ENCODE results near the gene ZFP62. TPM values are rescaled to one million over a fixed set of nuclear protein-coding genes. Genes with fewer than 3 reads are reported as not detected.
A peak's percentile ranks its signal among the peaks of the same experiment; 100 is the strongest.
"Not testable (repeated sequence)": the region's sequence is repeated elsewhere in the genome, so short reads cannot be mapped to it uniquely, and the experiment has no call there.

ZFP62 gene
- total RNA-seq, 1 experiment from 2014 or later, result 34.4 TPM

DNA sequence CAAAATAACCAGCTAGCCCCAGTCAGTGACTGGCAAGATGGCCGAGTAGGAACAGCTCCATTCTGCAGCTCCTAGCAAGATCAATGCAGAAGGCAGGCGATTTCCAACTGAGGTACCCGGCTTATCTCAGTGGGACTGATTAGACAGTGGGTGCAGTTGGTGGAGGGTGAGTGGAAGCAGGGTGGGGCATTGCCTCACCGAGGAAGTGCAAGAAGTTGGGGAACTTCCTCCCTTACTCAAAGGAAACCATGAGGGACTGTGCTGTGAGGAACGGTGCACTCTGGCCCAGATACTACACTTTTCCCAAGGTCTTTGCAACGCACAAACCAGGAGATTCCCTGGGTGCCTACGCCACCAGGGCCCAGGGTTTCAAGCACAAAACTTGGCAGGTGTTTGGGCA is 28.3 kb upstream of the ZFP62 start:
- Mint-ChIP-seq H3K4me3 (ENCODE audit: unreplicated experiment) (no peak overlapping the region), H3K9me3 (ENCODE audit: unreplicated experiment) (peaks cover 30% of the 10 kb centered on the region), H3K36me3 (ENCODE audit: insufficient read depth, unreplicated experiment) (no peaks in the 10 kb centered on the region), H3K27me3 (ENCODE audit: insufficient read depth, unreplicated experiment) (no peaks in the 10 kb centered on the region), H3K4me1 (ENCODE audit: low read depth, unreplicated experiment) (peaks cover 11% of the 10 kb centered on the region), H3K27ac (ENCODE audit: unreplicated experiment) (no peak overlapping the region)
- TF ChIP-seq, protein P1, sequence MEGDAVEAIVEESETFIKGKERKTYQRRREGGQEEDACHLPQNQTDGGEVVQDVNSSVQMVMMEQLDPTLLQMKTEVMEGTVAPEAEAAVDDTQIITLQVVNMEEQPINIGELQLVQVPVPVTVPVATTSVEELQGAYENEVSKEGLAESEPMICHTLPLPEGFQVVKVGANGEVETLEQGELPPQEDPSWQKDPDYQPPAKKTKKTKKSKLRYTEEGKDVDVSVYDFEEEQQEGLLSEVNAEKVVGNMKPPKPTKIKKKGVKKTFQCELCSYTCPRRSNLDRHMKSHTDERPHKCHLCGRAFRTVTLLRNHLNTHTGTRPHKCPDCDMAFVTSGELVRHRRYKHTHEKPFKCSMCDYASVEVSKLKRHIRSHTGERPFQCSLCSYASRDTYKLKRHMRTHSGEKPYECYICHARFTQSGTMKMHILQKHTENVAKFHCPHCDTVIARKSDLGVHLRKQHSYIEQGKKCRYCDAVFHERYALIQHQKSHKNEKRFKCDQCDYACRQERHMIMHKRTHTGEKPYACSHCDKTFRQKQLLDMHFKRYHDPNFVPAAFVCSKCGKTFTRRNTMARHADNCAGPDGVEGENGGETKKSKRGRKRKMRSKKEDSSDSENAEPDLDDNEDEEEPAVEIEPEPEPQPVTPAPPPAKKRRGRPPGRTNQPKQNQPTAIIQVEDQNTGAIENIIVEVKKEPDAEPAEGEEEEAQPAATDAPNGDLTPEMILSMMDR (IDR thresholded peaks at IDR 0.05; ENCODE audit: insufficient read depth in 1 of 2, low read depth in 1 of 2, low read length in 1 of 2, severe bottlenecking in 1 of 2, unreplicated experiment in 1 of 2), result no peak
- ChIA-PET POLR2A (no interaction called here), CTCF (no interaction called here)
- intact Hi-C loops (cut with micrococcal nuclease; ENCODE audit: unreplicated experiment), result no loop called here
- Histone ChIP-seq H3K4me3 (ENCODE audit: low read depth, low read length) (no peak overlapping the region), H3K4me1 (peaks cover 16% of the 10 kb centered on the region), H3K9me3 (no peaks in the 10 kb centered on the region; the same call in none of the 2 replicates), H3K36me3 (ENCODE audit: control insufficient read depth, insufficient read depth, low read length) (no peaks in the 10 kb centered on the region), H3K27me3 (replicated peaks; ENCODE audit: control insufficient read depth, insufficient read depth, low read length) (no peaks in the 10 kb centered on the region)
- no peak for DNase-seq
- no TSS peak for BruUV-seq (replicated peaks)

DNA sequence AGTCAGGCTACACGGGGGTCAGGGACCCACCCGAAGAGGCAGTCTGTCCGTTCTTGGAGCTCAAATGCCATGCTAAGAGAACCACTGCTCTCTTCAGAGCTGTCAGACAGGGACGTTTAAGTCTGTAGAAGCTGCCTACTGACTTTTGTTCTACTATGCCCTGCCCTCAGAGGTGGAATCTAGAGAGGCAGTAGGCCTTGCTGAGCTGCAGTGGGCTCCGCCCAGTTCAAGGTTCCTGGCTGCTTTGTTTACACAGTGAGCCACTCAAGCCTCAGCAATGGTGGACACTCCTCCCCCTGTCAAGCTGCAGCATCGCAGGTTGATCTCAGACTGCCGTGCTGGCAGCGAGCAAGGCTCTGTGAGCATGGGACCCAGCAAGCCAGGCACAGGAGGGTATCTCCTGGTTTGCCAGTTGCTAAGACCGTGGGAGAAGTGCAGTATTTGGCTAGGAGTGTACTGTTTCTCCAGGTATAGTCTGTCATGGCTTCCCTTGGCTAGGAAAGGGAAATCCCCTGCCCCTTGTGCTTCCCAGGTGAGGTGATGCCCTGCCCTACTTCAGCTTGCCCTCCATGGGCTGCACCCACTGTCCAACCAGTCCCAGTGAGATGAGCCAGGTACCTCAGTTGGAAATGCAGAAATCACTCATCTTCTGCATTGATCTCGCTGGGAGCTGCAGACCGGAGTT is 24.9 kb upstream of the ZFP62 start:
- BruUV-seq (replicated peaks); POLR2A ChIA-PET; H3K36me3 ChIP-seq (ENCODE audit: control insufficient read depth, insufficient read depth, low read length); H3K27me3 ChIP-seq (replicated peaks; ENCODE audit: control insufficient read depth, insufficient read depth, low read length); H3K36me3 Mint-ChIP-seq (ENCODE audit: insufficient read depth, unreplicated experiment); H3K9me3 ChIP-seq; H3K27me3 Mint-ChIP-seq (ENCODE audit: insufficient read depth, unreplicated experiment): not testable (repeated sequence)
- peak; percentile 84 to 92 for DNase-seq
- Mint-ChIP-seq H3K27ac (ENCODE audit: unreplicated experiment) (peak overlapping the region; percentile 73), H3K4me3 (ENCODE audit: unreplicated experiment) (peak overlapping the region; percentile 59), H3K9me3 (ENCODE audit: unreplicated experiment) (peaks cover 39% of the 10 kb centered on the region), H3K4me1 (ENCODE audit: low read depth, unreplicated experiment) (peaks cover 11% of the 10 kb centered on the region)
- CTCF ChIA-PET, result interaction anchor here (1.1 to 1.7 kb wide), 4 partner anchors 10 to 101 kb away, joined by 4 to 8 read pairs (median 4); partner anchors contain the start of gene ZFP62
- intact Hi-C loops (cut with micrococcal nuclease; ENCODE audit: unreplicated experiment), result loop anchor here (2.0 kb wide), 1 partner anchor 17 kb away; no protein-coding TSS in a partner anchor
- peaks cover 16% of the 10 kb centered on the region for H3K4me1 ChIP-seq
- H3K4me3 ChIP-seq (ENCODE audit: low read depth, low read length), result peak overlapping the region; percentile 26

DNA sequence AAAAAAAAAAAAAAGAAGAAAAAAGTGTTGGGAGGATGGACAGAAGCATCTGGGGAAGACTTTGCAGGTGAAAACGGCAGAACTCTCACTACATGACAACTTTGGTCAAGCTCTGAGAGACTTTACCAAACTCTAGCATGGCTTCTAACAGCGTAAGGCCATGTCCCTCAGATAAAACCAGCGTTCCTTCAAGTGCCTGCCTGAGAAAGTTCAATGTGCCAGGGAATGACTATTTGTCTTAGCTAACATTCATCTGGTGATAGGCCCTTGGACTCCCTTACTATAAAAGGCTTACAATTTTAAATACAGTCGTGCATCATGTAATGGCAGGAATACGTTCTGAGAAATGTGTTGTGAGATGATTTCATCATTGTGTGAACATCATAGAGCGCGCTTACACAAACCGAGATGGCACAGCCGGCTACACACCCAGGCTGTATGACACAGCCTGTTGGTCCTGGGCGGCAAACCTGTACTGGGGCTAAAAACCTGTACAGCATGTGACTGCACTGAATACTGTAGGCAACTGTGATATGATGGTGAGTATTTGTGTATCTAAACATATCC is 14.9 kb upstream of the ZFP62 start:
- Mint-ChIP-seq H3K36me3 (ENCODE audit: insufficient read depth, unreplicated experiment) (peaks cover 5% of the 10 kb centered on the region), H3K4me3 (ENCODE audit: unreplicated experiment) (no peak overlapping the region), H3K9me3 (ENCODE audit: unreplicated experiment) (no peaks in the 10 kb centered on the region), H3K27me3 (ENCODE audit: insufficient read depth, unreplicated experiment) (no peaks in the 10 kb centered on the region), H3K27ac (ENCODE audit: unreplicated experiment) (no peak overlapping the region), H3K4me1 (ENCODE audit: low read depth, unreplicated experiment) (no peaks in the 10 kb centered on the region)
- no TSS peak for BruUV-seq (replicated peaks)
- no peaks in the 10 kb centered on the region for H3K36me3 ChIP-seq (ENCODE audit: control insufficient read depth, insufficient read depth, low read length)
- ChIA-PET POLR2A (no interaction called here), CTCF (interaction anchor here (1.5 kb wide), 1 partner anchor 10 kb away, joined by 4 read pairs; no protein-coding TSS in a partner anchor)
- DNase-seq, result no peak
- no peaks in the 10 kb centered on the region for H3K4me1 ChIP-seq
- intact Hi-C loops (cut with micrococcal nuclease; ENCODE audit: unreplicated experiment), result no loop called here
- TF ChIP-seq, protein P1 (IDR thresholded peaks at IDR 0.05; ENCODE audit: insufficient read depth in 1 of 2, low read depth in 1 of 2, low read length in 1 of 2, severe bottlenecking in 1 of 2, unreplicated experiment in 1 of 2), result no peak
- no peak overlapping the region for H3K4me3 ChIP-seq (ENCODE audit: low read depth, low read length)
- H3K27me3 ChIP-seq (replicated peaks; ENCODE audit: control insufficient read depth, insufficient read depth, low read length), result no peaks in the 10 kb centered on the region
- H3K9me3 ChIP-seq, result no peaks in the 10 kb centered on the region

Measured in Caco-2 (cell line).